Ishikawa (cell line): ENCODE data around the gene NAT16.

ENCODE experiments used
- CEBPB ChIP-seq: IDR thresholded peaks from 2 replicates; pipeline ENCODE4 v1.6.1; 2012
- CREB1 ChIP-seq: IDR thresholded peaks from 2 replicates; pipeline ENCODE4 v1.6.1; 2012; ENCODE audit warnings: low read depth
- EP300 ChIP-seq: IDR thresholded peaks from 2 replicates; pipeline ENCODE4 v1.6.1; 2012; ENCODE audit warnings: borderline replicate concordance
- NFIC ChIP-seq: IDR thresholded peaks from 2 replicates; pipeline ENCODE4 v1.6.1; 2012
- RAD21 ChIP-seq: IDR thresholded peaks from 2 replicates; pipeline ENCODE4 v1.6.1; 2012; ENCODE audit warnings: low read depth
- TAF1 ChIP-seq: IDR thresholded peaks from 2 replicates; pipeline ENCODE4 v1.6.1; 2012; ENCODE audit warnings: low read depth, mild to moderate bottlenecking
- TCF12 ChIP-seq: IDR thresholded peaks from 2 replicates; pipeline ENCODE4 v1.6.1; 2012; ENCODE audit warnings: low read depth
- ZBTB7A ChIP-seq: IDR thresholded peaks from 2 replicates; pipeline ENCODE4 v1.6.1; 2012; ENCODE audit warnings: low read depth
- TF ChIP-seq, protein P1 (sequence below): IDR thresholded peaks from 2 replicates; pipeline ENCODE4 v1.6.1; 2012; ENCODE audit warnings: low read depth, mild to moderate bottlenecking
- TF ChIP-seq, protein P2 (sequence below): IDR thresholded peaks from 2 replicates; pipeline ENCODE4 v1.6.1; 2012
- TF ChIP-seq, protein P3 (sequence below): IDR thresholded peaks from 2 replicates; pipeline ENCODE4 v1.6.1; 2012

DNA sequence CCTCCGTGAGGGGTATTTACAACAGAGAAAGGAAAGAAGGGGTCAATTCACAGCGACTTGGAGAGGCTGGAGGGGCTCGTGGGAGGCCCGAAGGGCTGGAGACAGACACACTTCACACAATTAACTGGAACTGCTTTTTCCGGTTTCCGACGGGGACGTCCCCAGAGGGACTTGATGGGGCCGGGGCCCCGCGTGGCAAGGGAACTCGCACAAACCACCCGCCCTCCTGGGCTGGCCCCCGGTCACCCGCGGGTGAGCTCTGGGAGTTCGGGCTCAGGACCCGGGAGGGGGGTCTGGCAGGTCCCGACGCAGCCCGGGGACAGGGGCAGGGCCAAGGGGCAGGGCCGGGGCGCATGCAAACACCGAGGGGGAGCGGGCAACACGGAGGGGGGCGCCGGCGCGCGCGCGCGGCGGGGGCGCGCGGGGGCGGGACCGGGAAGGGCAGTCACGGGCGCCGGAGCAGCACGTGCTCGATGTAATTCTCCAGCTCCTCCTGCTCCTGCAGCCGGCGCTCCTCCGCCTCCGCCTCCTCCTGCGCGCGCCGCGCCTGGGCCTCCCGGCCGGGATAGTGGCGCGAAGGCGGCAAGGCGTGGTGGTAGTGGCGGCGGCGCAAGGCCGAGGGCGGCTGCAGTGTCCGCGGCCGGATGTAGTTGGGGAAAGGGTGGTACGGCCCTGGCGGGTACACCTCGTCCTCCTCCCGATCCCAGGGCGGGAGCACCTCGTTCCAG, 17.4 kb downstream of the NAT16 start:
- TF ChIP-seq, protein P1, sequence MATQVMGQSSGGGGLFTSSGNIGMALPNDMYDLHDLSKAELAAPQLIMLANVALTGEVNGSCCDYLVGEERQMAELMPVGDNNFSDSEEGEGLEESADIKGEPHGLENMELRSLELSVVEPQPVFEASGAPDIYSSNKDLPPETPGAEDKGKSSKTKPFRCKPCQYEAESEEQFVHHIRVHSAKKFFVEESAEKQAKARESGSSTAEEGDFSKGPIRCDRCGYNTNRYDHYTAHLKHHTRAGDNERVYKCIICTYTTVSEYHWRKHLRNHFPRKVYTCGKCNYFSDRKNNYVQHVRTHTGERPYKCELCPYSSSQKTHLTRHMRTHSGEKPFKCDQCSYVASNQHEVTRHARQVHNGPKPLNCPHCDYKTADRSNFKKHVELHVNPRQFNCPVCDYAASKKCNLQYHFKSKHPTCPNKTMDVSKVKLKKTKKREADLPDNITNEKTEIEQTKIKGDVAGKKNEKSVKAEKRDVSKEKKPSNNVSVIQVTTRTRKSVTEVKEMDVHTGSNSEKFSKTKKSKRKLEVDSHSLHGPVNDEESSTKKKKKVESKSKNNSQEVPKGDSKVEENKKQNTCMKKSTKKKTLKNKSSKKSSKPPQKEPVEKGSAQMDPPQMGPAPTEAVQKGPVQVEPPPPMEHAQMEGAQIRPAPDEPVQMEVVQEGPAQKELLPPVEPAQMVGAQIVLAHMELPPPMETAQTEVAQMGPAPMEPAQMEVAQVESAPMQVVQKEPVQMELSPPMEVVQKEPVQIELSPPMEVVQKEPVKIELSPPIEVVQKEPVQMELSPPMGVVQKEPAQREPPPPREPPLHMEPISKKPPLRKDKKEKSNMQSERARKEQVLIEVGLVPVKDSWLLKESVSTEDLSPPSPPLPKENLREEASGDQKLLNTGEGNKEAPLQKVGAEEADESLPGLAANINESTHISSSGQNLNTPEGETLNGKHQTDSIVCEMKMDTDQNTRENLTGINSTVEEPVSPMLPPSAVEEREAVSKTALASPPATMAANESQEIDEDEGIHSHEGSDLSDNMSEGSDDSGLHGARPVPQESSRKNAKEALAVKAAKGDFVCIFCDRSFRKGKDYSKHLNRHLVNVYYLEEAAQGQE, result no peak
- TF ChIP-seq, protein P2, sequence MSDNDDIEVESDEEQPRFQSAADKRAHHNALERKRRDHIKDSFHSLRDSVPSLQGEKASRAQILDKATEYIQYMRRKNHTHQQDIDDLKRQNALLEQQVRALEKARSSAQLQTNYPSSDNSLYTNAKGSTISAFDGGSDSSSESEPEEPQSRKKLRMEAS, result peak; percentile 98
- TF ChIP-seq, protein P3, sequence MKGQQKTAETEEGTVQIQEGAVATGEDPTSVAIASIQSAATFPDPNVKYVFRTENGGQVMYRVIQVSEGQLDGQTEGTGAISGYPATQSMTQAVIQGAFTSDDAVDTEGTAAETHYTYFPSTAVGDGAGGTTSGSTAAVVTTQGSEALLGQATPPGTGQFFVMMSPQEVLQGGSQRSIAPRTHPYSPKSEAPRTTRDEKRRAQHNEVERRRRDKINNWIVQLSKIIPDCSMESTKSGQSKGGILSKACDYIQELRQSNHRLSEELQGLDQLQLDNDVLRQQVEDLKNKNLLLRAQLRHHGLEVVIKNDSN, result peak; percentile 72
- no peak for TF ChIP-seq RAD21
- TF ChIP-seq TAF1, result no peak; the same call in 1 of the 2 replicates
- no peak for TF ChIP-seq NFIC
- TF ChIP-seq CEBPB, result no peak
- no peak for TF ChIP-seq ZBTB7A
- TF ChIP-seq EP300, result no peak
- TF ChIP-seq CREB1, result no peak
- TF ChIP-seq TCF12, result no peak
